ENCODE measurements around the gene POLR3K. TPM values are rescaled to one million over a fixed set of nuclear protein-coding genes. Genes with fewer than 3 reads are reported as not detected.

POLR3K gene
- total RNA-seq, 1 donor from 2014 or later: 9.4 TPM

GRCh38 chr16:9903-10665, 43.3 kb downstream of the POLR3K start:
- H3K4me3 ChIP-seq (ENCODE audit: low read depth, low read length): peak overlapping the region; percentile 43
- TF ChIP-seq CTCF (conservative IDR thresholded peaks at IDR 0.05; ENCODE audit: low read depth, low read length): no peak
- no peak for DNase-seq (ENCODE audit: low read depth)

Other genes with a start within 250 kb of the POLR3K start
- gene SNRNP25, start 220 bp upstream of the POLR3K start, total RNA-seq: 53.9 and 78.1 TPM in 2 replicates
- gene RHBDF1, start 19.0 kb upstream of the POLR3K start, total RNA-seq: 17.5 and 21.2 TPM in 2 replicates
- gene MPG, start 24.6 kb upstream of the POLR3K start, total RNA-seq: 92.8 and 223 TPM in 2 replicates
- 12.2 and 14.4 TPM in 2 replicates for gene NPRL3, start 85.1 kb upstream of the POLR3K start, total RNA-seq
- not detected in 2 replicates for gene HBZ, start 99.0 kb upstream of the POLR3K start, total RNA-seq
- not detected in 2 replicates for gene HBM, start 112.4 kb upstream of the POLR3K start, total RNA-seq
- gene HBA2, start 119.3 kb upstream of the POLR3K start, total RNA-seq: not detected in 2 replicates
- not detected in 2 replicates for gene HBA1, start 123.1 kb upstream of the POLR3K start, total RNA-seq
- gene HBQ1, start 126.9 kb upstream of the POLR3K start, total RNA-seq: 1.5 and 12.1 TPM in 2 replicates
- 49.3 and 77.6 TPM in 2 replicates for gene LUC7L, start 175.8 kb upstream of the POLR3K start, total RNA-seq
- 67.3 and 87.6 TPM in 2 replicates for gene FAM234A, start 181.2 kb upstream of the POLR3K start, total RNA-seq
- gene RGS11, start 222.3 kb upstream of the POLR3K start, total RNA-seq: 1.0 TPM in 1 of 2 replicates, not detected in the other
- gene ARHGDIG, start 227.0 kb upstream of the POLR3K start, total RNA-seq: 0.29 TPM in 1 of 2 replicates, not detected in the other
- gene PDIA2, start 229.6 kb upstream of the POLR3K start, total RNA-seq: not detected in 2 replicates